GM12891 (cell line): ENCODE data around the gene PDZD7.

Experiments
- PAX5 ChIP-seq: IDR thresholded peaks from 2 replicates; pipeline ENCODE4 v1.6.1; 2011; ENCODE audit warnings: low read length, moderate library complexity, mild to moderate bottlenecking; ENCODE audit not compliant: insufficient read depth, severe bottlenecking
- POLR2A ChIP-seq: IDR thresholded peaks from 2 replicates; pipeline ENCODE4 v1.6.1; 2011; ENCODE audit warnings: low read depth, low read length, control low read depth
- POLR2AphosphoS5 ChIP-seq: IDR thresholded peaks from 2 replicates; pipeline ENCODE4 v1.6.1; 2011; ENCODE audit warnings: low read depth, low read length, control low read depth
- POU2F2 ChIP-seq: IDR thresholded peaks from 2 replicates; pipeline ENCODE4 v1.6.1; 2011; ENCODE audit warnings: low read depth, mild to moderate bottlenecking, control low read depth, low read length, moderate library complexity
- SPI1 ChIP-seq: IDR thresholded peaks from 2 replicates; pipeline ENCODE4 v1.6.1; 2011; ENCODE audit warnings: low read depth, low read length, control low read depth
- TAF1 ChIP-seq: IDR thresholded peaks from 2 replicates; pipeline ENCODE4 v1.6.1; 2011; ENCODE audit warnings: low read depth, low read length, control low read depth

DNA sequence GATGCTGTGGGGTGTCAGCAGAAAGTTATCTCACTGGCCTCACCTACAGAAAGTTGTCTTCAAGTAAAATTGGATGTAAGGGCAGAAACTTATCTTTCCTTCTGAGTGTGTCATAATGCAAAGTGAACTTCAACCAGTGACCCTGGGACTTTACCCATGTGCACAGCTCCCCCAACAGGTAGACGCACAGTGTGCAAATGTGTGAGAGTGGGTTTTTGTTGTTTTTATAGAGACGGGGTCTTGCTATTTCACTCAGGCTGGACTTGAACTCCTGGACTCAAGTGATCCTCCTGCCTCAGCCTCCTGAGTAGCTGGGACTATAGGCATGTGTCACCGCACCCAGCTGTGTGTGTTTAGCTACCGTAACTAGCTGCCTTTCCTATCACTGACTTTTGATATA is 24.5 kb upstream of the PDZD7 start:
- no peak for TF ChIP-seq POLR2AphosphoS5
- TF ChIP-seq POLR2A = no peak
- TF ChIP-seq SPI1 = no peak
- no peak for TF ChIP-seq TAF1
- no peak for TF ChIP-seq POU2F2
- no peak for TF ChIP-seq PAX5
